K562 (cell line): ENCODE results near the gene INO80.

Source experiments
- FOXJ3 ChIP-seq: sonication (generic); formaldehyde crosslinking; IDR thresholded peaks from 2 replicates; pipeline ENCODE4 v1.4.0; 2020; ENCODE audit warnings: mild to moderate bottlenecking, missing genetic modification reagents
- JUN ChIP-seq, 2 experiments: sonication (generic) in 1 of 2; formaldehyde crosslinking in 1 of 2; IDR thresholded peaks; 2 replicates each; pipeline versions ENCODE4 v1.6.1 to v1.8.0; 2012 to 2022; ENCODE audit warnings: borderline replicate concordance in 2 of 2, mild to moderate bottlenecking in 2 of 2, improper control_type of control experiment in 1 of 2, low read depth in 1 of 2, low read length in 1 of 2, missing genetic modification reagents in 1 of 2
- LARP7 ChIP-seq: fragments of 450-650 bp; IDR thresholded peaks from 2 replicates; pipeline ENCODE4 v1.6.1; 2016
- MYC ChIP-seq, 2 experiments: fragments of 250-450 bp in 1 of 2; sonication (Bioruptor Pico) in 1 of 2; IDR thresholded peaks; 2 replicates each; pipeline versions ENCODE4 v1.5.1 to v1.6.1; 2012 to 2021; ENCODE audit warnings: low read depth in 2 of 2, borderline replicate concordance in 1 of 2, improper control_type of control experiment in 1 of 2, low read length in 1 of 2, mild to moderate bottlenecking in 1 of 2, moderate library complexity in 1 of 2
- PHF21A ChIP-seq: fragments of 450-650 bp; IDR thresholded peaks from 2 replicates; pipeline ENCODE4 v1.6.1; 2017; ENCODE audit warnings: low read depth, borderline replicate concordance
- POLR2A ChIP-seq: fragments of 450-650 bp; conservative IDR thresholded peaks from 2 replicates; pipeline ENCODE4 v1.6.1; 2016
- TAF1 ChIP-seq: IDR thresholded peaks from 2 replicates; pipeline ENCODE4 v1.6.1; 2011; ENCODE audit warnings: mild to moderate bottlenecking, low read length, moderate library complexity; ENCODE audit not compliant: insufficient read depth, control insufficient read depth, severe bottlenecking; ENCODE audit errors: extremely low read depth
- TAF7 ChIP-seq: fragments of 450-650 bp; IDR thresholded peaks from 2 replicates; pipeline ENCODE4 v1.6.1; 2016; ENCODE audit warnings: missing genetic modification characterization, missing compliant biosample characterization
- ZBTB7A ChIP-seq: IDR thresholded peaks from 2 replicates; pipeline ENCODE4 v1.6.1; 2011; ENCODE audit warnings: low read depth, mild to moderate bottlenecking, low read length, moderate library complexity, borderline replicate concordance; ENCODE audit not compliant: control insufficient read depth
- TF ChIP-seq, protein P1 (sequence below), 2 experiments: fragments of 450-650 bp; formaldehyde crosslinking in 1 of 2; IDR thresholded peaks; 2 replicates each; pipeline versions ENCODE4 v1.4.0 to v1.6.1; 2014 to 2020; ENCODE audit warnings: mild to moderate bottlenecking in 2 of 2, borderline replicate concordance in 1 of 2, low read depth in 1 of 2

DNA sequence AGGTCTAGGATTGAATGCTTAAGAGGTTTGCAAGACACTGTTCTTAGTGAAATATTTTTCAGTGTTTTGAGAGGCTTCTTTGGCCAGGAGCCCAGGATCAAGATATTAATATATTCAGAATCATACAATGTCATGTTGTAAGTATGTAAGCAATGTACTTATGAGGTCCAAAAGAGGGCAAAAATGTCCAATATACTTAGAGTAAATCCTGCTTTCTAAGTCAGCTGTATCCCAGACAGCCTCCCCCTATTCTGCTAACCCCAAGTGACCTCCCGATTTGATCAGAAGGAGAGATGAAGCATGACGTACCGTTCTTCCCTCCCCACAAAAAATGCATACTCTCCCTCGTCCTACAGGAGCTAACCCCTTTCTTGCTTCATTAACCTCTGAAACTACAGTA lies 91.9 kb downstream of the INO80 start:
- TF ChIP-seq, protein P1, sequence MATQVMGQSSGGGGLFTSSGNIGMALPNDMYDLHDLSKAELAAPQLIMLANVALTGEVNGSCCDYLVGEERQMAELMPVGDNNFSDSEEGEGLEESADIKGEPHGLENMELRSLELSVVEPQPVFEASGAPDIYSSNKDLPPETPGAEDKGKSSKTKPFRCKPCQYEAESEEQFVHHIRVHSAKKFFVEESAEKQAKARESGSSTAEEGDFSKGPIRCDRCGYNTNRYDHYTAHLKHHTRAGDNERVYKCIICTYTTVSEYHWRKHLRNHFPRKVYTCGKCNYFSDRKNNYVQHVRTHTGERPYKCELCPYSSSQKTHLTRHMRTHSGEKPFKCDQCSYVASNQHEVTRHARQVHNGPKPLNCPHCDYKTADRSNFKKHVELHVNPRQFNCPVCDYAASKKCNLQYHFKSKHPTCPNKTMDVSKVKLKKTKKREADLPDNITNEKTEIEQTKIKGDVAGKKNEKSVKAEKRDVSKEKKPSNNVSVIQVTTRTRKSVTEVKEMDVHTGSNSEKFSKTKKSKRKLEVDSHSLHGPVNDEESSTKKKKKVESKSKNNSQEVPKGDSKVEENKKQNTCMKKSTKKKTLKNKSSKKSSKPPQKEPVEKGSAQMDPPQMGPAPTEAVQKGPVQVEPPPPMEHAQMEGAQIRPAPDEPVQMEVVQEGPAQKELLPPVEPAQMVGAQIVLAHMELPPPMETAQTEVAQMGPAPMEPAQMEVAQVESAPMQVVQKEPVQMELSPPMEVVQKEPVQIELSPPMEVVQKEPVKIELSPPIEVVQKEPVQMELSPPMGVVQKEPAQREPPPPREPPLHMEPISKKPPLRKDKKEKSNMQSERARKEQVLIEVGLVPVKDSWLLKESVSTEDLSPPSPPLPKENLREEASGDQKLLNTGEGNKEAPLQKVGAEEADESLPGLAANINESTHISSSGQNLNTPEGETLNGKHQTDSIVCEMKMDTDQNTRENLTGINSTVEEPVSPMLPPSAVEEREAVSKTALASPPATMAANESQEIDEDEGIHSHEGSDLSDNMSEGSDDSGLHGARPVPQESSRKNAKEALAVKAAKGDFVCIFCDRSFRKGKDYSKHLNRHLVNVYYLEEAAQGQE (IDR thresholded peaks at IDR 0.05; ENCODE audit: borderline replicate concordance) = no peak
- TF ChIP-seq, protein P1 (CRISPR knock-in tag; IDR thresholded peaks at IDR 0.05; ENCODE audit: low read depth) = no peak
- TF ChIP-seq LARP7 (no peak), FOXJ3 (CRISPR knock-in tag) (no peak), PHF21A (no peak), POLR2A (no peak), TAF1 (no peak), JUN (IDR thresholded peaks at IDR 0.05; ENCODE audit: borderline replicate concordance, low read depth, low read length) (no peak), JUN (CRISPR knock-in tag; IDR thresholded peaks at IDR 0.05; ENCODE audit: borderline replicate concordance) (no peak), ZBTB7A (no peak), MYC (IDR thresholded peaks at IDR 0.05; ENCODE audit: low read depth, low read length) (no peak), MYC (CRISPR knock-in tag; IDR thresholded peaks at IDR 0.05; ENCODE audit: borderline replicate concordance, low read depth) (no peak), TAF7 (tag) (no peak)
